Measurements from ENCODE around the gene PLXNA4. TPM values are rescaled to one million over a fixed set of nuclear protein-coding genes. Genes with fewer than 3 reads are reported as not detected.

PLXNA4 gene
- total RNA-seq, result under 0.01 TPM in 1 of 2 replicates, not detected in the other

DNA sequence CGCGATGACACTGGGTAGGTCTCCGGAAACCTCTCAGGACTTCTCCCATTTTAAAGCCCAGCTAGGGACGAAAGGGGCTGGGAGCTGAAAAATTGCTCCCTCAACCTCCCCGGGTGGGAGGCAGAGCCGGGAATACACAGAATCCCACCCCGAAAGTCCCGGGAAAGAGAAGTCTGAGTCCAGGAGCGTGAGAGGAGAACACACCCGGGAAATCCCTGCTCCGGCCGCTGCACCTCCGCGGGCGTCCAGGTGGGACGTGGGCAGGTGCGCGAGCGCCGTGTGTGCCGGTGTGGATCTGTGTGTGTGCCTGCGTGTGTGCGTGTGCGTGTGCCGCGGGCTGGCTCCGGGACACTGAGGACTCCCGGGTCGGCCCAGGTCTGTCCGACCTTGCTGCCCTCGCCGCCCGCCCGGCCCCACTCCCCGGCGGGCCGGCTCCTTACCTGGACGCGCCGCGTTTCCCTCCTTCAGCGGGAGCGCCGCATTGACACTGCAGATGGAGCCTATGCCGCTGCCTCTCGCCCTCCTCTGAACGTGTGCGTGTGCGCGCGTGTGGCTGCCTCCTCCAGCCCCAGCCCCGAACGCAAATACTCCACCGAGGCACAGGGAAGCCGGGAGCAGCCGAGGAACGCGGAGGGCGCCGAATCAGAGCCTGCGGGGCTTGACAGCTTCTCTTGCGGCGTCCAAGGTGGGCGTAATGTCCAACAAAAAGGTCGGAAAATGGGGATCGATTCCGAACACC is at the start of gene PLXNA4:
Gene PLXNA4 (minus strand): TSS at position 489 of the 739 bp plus-strand sequence. CDS start 67,777 bp downstream, outside the sequence.

